OCI-LY7 (cell line): Measurements from ENCODE around the gene BRI3. TPM values are rescaled to one million over a fixed set of nuclear protein-coding genes. Genes with fewer than 3 reads are reported as not detected.

Experiments
- BruUV-seq: library from RNA; stranded (reverse); fragments of 400-500 nt; replicated peaks from 2 replicates; lab custom pipeline; 2021; lab: Mats Ljungman, UMichigan
- CTCF ChIA-PET: fragments of 300-600 bp; sonication (Branson Sonifier 250); formaldehyde crosslinking; loops from one replicate; lab custom pipeline; 2022; ENCODE audit warnings: antibody characterized with exemption; ENCODE audit not compliant: unreplicated experiment; lab: Charles Lee
- POLR2A ChIA-PET: fragments of 300-600 bp; sonication (Branson Sonifier 250); formaldehyde crosslinking; loops from one replicate; lab custom pipeline; 2022; ENCODE audit warnings: antibody characterized with exemption; lab: Charles Lee
- DNase-seq: peaks from one replicate; pipeline ENCODE4 v3.0.0-alpha.2; 2015; ENCODE audit warnings: low spot score
- H2AFZ ChIP-seq: fragments of 200-600 bp; sonication (generic), shearing (Covaris generic); 2 replicates; pipeline ENCODE4 v1.6.1; 2014; ENCODE audit warnings: mild to moderate bottlenecking, antibody characterized with exemption, low read length, moderate library complexity
- H3K27ac ChIP-seq: fragments of 200-600 bp; sonication (generic); 2 replicates; pipeline ENCODE4 v1.5.1; 2014; ENCODE audit warnings: mixed run types, low read depth, mild to moderate bottlenecking, moderate library complexity, low read length, inconsistent platforms; ENCODE audit not compliant: poor library complexity, severe bottlenecking
- H3K36me3 ChIP-seq: fragments of 200-600 bp; sonication (generic); 2 replicates; pipeline ENCODE4 v1.6.1; 2014; ENCODE audit warnings: mild to moderate bottlenecking, antibody characterized with exemption, low read length, moderate library complexity, mixed read lengths; ENCODE audit not compliant: insufficient read depth
- H3K4me1 ChIP-seq: fragments of 200-600 bp; sonication (generic); 2 replicates; pipeline ENCODE4 v1.5.1; 2014; ENCODE audit warnings: mild to moderate bottlenecking, low read length; ENCODE audit not compliant: insufficient read depth, poor library complexity, severe bottlenecking
- H3K4me2 ChIP-seq: fragments of 200-600 bp; sonication (generic); 2 replicates; pipeline ENCODE4 v1.6.1; 2014; ENCODE audit warnings: mild to moderate bottlenecking, low read length
- H3K4me3 ChIP-seq: fragments of 200-600 bp; sonication (generic); 2 replicates; pipeline ENCODE4 v1.5.1; 2014; ENCODE audit warnings: mild to moderate bottlenecking, low read depth, low read length; ENCODE audit not compliant: poor library complexity, severe bottlenecking
- H3K79me2 ChIP-seq: fragments of 200-600 bp; sonication (generic); 2 replicates; pipeline ENCODE4 v1.6.1; 2016; ENCODE audit warnings: low read depth, mild to moderate bottlenecking, low read length, moderate library complexity, mixed read lengths; ENCODE audit not compliant: insufficient read depth
- H3K9me2 ChIP-seq: fragments of 200-600 bp; sonication (generic); 2 replicates; pipeline ENCODE4 v1.6.1; 2016; ENCODE audit warnings: mild to moderate bottlenecking, low read length, mixed read lengths; ENCODE audit not compliant: insufficient read depth
- H3K9me3 ChIP-seq: fragments of 200-600 bp; sonication (generic); 2 replicates; pipeline ENCODE4 v1.6.1; 2014; ENCODE audit warnings: mild to moderate bottlenecking, mixed run types, low read length, mixed read lengths
- H4K20me1 ChIP-seq: fragments of 200-600 bp; sonication (generic); 2 replicates; pipeline ENCODE4 v1.6.1; 2014; ENCODE audit warnings: mild to moderate bottlenecking, antibody characterized with exemption, low read length, moderate library complexity, mixed read lengths; ENCODE audit not compliant: insufficient read depth
- CTCF ChIP-seq: fragments of 200-600 bp; sonication (generic); conservative IDR thresholded peaks from 2 replicates; pipeline ENCODE4 v1.5.1; 2014; ENCODE audit warnings: mild to moderate bottlenecking, antibody characterized with exemption, low read length, moderate library complexity, mixed read lengths
- EZH2phosphoT487 ChIP-seq: fragments of 200-600 bp; sonication (generic); IDR thresholded peaks from 2 replicates; pipeline ENCODE4 v1.6.1; 2018; ENCODE audit warnings: low read depth, borderline replicate concordance, mild to moderate bottlenecking, mixed run types, antibody characterized with exemption, low read length, moderate library complexity, mixed read lengths
- intact Hi-C: fragments of 100-400 bp; cut with micrococcal nuclease; formaldehyde crosslinking; loops from one replicate; pipeline ENCODE4 v1.10.0; 2022; ENCODE audit not compliant: unreplicated experiment
- total RNA-seq, 2 experiments: library from RNA; depleted of rRNA in 1 of 2; stranded (reverse); fragments of >200 nt in 1 of 2; shearing (Covaris generic) in 1 of 2; gene quantifications; 2 replicates each; pipeline ENCODE4 v1.2.3, GENCODE V29; 2014 to 2022

Gene BRI3
- total RNA-seq, 2 experiments from 2014 or later, result 18.0 to 49.8 TPM

GRCh38 chr7:98240961-98241673, 40.4 kb upstream of the BRI3 start:
- H3K4me1 ChIP-seq, result no peaks in the 10 kb centered on the region
- intact Hi-C loops, result loop anchor here (1.0 to 5.0 kb wide), 3 partner anchors 74 to 220 kb away; partner anchors contain the start of gene LMTK2
- no peak overlapping the region for H3K4me2 ChIP-seq
- no peak overlapping the region for H2AFZ ChIP-seq
- no peaks in the 10 kb centered on the region for H3K79me2 ChIP-seq
- H3K36me3 ChIP-seq, result peaks cover 7% of the 10 kb centered on the region; the same call in 1 of the 2 replicates
- DNase-seq, result peak; percentile 66
- H3K27ac ChIP-seq, result no peak overlapping the region
- H3K9me3 ChIP-seq, result no peaks in the 10 kb centered on the region
- H4K20me1 ChIP-seq, result no peaks in the 10 kb centered on the region
- H3K9me2 ChIP-seq, result no peaks in the 10 kb centered on the region
- POLR2A ChIA-PET, result no interaction called here
- CTCF ChIA-PET, result no interaction called here
- H3K4me3 ChIP-seq, result no peak overlapping the region
- BruUV-seq, result no TSS peak
- no peak for TF ChIP-seq EZH2phosphoT487
- TF ChIP-seq CTCF, result peak; percentile 82

GRCh38 chr7:98241674-98242241, 39.7 kb upstream of the BRI3 start:
- no peak for TF ChIP-seq EZH2phosphoT487
- no peak for TF ChIP-seq CTCF
- H3K9me2 ChIP-seq, result no peaks in the 10 kb centered on the region
- no peak overlapping the region for H3K4me3 ChIP-seq
- no peaks in the 10 kb centered on the region for H3K9me3 ChIP-seq
- ChIA-PET CTCF (no interaction called here), POLR2A (no interaction called here)
- no peak overlapping the region for H3K4me2 ChIP-seq
- peaks cover 7% of the 10 kb centered on the region; the same call in 1 of the 2 replicates for H3K36me3 ChIP-seq
- no TSS peak for BruUV-seq
- intact Hi-C loops, result loop anchor here (1.0 to 5.0 kb wide), 3 partner anchors 74 to 220 kb away; partner anchors contain the start of gene LMTK2
- H2AFZ ChIP-seq, result no peak overlapping the region
- H3K4me1 ChIP-seq, result no peaks in the 10 kb centered on the region
- no peak overlapping the region for H3K27ac ChIP-seq
- H4K20me1 ChIP-seq, result no peaks in the 10 kb centered on the region
- no peak for DNase-seq
- H3K79me2 ChIP-seq, result no peaks in the 10 kb centered on the region

- H2AFZ ChIP-seq, result no peak overlapping the region
- no peaks in the 10 kb centered on the region for H3K79me2 ChIP-seq
- intact Hi-C loops, result loop anchor here (5.0 kb wide), 1 partner anchor 75 kb away; no protein-coding TSS in a partner anchor
- no peaks in the 10 kb centered on the region for H3K9me2 ChIP-seq
- POLR2A ChIA-PET, result no interaction called here
- no peaks in the 10 kb centered on the region for H3K4me1 ChIP-seq
- no peaks in the 10 kb centered on the region for H3K9me3 ChIP-seq
- TF ChIP-seq CTCF (no peak), EZH2phosphoT487 (no peak)
- no TSS peak for BruUV-seq
- CTCF ChIA-PET, result no interaction called here
- DNase-seq, result no peak
- no peak overlapping the region for H3K4me3 ChIP-seq
- no peak overlapping the region for H3K4me2 ChIP-seq
- H3K36me3 ChIP-seq, result peaks cover 7% of the 10 kb centered on the region; the same call in 1 of the 2 replicates
- H3K27ac ChIP-seq, result no peak overlapping the region
- no peaks in the 10 kb centered on the region for H4K20me1 ChIP-seq
Measured at GRCh38 chr7:98242342-98242741, 39.1 kb upstream of the BRI3 start.
